Measurements from ENCODE around the gene VWA3A.
"Not testable (repeated sequence)": the region's sequence is repeated elsewhere in the genome, so short reads cannot be mapped to it uniquely, and the experiment has no call there.

The VWA3A gene

DNA sequence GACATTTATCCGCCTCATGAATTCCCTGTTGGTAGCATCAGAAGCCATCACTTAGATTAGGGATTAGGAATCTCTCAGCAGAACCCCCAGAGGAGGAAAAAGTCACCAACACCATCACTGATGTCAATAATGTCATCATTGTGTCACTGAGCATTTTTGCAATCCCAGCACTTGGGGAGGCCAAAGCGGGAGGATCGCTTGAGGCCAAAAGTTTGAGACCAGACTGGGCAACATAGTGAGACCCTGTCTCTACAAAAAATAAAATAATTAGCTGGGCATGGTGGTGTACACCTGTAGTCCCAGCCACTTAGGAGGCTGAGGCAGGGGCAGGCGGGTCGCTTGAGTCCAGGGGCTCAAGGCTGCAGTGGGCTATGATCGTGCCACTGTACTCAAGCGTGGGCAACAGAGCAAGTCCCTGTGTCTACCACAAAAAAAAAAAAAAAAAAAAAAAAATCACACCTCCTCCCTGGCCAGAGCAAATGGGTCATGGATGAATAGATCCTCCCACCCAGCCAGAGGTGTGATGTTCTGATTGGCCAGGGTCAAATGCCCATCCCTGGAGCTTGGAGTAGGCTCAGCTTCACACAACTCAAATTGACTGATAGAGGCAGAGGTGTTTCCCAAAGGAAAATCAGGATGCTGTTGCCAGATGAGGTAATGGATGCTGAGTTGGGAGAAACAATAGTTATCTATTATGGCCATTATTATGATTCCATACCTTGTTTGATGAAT, 31.6 kb downstream of the VWA3A start:
- TF ChIP-seq, protein P1, sequence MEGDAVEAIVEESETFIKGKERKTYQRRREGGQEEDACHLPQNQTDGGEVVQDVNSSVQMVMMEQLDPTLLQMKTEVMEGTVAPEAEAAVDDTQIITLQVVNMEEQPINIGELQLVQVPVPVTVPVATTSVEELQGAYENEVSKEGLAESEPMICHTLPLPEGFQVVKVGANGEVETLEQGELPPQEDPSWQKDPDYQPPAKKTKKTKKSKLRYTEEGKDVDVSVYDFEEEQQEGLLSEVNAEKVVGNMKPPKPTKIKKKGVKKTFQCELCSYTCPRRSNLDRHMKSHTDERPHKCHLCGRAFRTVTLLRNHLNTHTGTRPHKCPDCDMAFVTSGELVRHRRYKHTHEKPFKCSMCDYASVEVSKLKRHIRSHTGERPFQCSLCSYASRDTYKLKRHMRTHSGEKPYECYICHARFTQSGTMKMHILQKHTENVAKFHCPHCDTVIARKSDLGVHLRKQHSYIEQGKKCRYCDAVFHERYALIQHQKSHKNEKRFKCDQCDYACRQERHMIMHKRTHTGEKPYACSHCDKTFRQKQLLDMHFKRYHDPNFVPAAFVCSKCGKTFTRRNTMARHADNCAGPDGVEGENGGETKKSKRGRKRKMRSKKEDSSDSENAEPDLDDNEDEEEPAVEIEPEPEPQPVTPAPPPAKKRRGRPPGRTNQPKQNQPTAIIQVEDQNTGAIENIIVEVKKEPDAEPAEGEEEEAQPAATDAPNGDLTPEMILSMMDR (IDR thresholded peaks at IDR 0.05; ENCODE audit: low read depth, low read length), result no peak
- H3K4me3 ChIP-seq (ENCODE audit: low read depth, low read length), result no peak overlapping the region

DNA sequence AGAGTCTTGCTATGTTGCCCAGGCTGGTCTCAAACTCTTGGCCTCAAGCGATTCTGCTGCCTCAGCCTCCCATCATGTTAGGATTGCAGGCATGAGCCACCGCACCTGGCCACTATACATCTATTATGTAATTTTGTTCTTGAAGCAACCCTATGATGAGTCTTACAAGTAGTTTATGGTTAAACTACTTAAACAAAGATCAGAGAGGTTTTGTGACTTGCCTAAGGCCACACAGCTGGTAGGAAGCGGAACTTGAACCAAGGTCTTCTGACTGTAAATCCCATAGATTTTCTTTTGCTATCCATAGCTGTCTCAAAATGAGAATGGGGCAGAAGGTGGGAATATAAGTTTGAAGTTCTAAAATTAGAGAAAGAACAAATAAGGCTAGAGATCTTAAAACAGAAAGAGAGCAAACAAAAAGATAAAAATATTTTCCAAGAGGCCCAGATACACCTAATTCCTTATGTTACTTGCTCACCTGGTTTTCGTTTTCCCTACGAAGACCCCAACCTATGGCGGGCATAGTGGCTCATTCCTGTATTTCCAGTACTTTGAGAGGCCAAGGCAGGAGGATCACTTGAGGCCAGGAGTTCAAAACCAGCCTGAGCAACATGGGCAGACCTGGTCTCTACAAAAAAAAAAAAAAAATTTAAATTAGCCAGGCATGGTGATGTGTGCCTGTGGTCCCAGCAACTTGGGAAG, 32.4 kb downstream of the VWA3A start:
- H3K4me3 ChIP-seq (ENCODE audit: low read depth, low read length), result no peak overlapping the region
- TF ChIP-seq, protein P1 (IDR thresholded peaks at IDR 0.05; ENCODE audit: low read depth, low read length), result no peak

DNA sequence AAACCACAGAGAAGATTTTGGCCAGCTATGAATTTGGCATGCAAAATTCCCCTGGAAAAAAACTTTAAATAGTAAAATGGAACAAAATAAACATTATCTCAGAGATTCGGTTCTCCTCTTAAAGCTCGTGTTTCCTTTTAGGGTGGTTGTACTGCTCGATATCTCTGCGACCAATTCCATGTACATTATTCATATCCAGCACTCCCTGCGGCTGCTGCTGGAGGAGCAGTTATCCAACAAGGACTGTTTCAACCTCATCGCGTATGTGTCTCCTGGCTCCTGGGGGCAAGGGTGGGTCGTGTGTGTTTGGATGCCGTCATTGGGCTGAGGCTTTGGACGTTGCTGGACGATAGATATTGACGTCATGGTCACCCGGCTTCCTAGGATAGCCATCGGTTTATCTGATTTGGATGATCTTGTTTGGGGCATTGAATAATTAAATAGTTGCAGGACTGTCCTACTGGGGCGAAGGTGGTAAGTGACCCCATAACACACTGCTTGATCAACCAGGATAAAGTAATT, 33.8 kb downstream of the VWA3A start:
- TF ChIP-seq, protein P1 (IDR thresholded peaks at IDR 0.05; ENCODE audit: low read depth, low read length), result no peak
- no peak overlapping the region for H3K4me3 ChIP-seq (ENCODE audit: low read depth, low read length)

DNA sequence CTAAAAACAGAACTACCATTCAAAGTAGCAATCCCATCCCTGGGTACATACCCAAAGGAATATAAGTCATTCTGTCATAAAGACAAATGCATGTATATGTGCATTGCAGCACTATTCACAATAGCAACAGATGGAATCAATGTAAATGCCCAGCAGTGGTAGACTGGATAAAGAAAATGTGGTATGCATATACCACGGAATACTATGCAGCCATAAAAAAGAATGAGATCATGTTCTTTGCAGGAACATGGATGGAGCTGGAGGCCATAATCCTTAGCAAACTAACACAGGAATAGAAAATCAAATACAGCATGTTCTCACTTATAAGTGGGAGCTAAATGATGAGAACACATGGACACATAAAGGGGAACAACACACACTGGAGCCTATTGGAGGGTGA, 36.2 kb downstream of the VWA3A start:
- H3K4me3 ChIP-seq (ENCODE audit: low read depth, low read length), result not testable (repeated sequence)

DNA sequence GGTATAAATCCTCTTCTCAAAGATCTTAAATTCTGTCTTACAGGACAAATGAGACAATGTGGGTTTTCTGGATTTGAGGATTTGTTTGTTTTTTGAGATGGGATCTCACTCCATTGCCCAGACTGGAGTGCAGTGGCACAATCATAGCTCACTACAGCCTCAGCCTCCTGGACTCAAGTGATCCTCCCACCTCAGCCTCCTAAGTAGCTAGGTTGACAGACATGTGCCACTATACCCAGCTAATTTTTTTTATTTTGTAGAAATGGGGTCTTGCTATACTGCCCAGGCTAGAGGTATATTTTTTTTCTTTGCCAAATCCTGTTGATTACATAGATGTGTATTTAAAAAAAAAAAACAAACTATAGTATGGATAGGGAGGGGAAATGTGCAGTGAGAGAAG, 38.2 kb downstream of the VWA3A start:
- TF ChIP-seq, protein P1 (IDR thresholded peaks at IDR 0.05; ENCODE audit: low read depth, low read length), result no peak
- H3K4me3 ChIP-seq (ENCODE audit: low read depth, low read length), result no peak overlapping the region

DNA sequence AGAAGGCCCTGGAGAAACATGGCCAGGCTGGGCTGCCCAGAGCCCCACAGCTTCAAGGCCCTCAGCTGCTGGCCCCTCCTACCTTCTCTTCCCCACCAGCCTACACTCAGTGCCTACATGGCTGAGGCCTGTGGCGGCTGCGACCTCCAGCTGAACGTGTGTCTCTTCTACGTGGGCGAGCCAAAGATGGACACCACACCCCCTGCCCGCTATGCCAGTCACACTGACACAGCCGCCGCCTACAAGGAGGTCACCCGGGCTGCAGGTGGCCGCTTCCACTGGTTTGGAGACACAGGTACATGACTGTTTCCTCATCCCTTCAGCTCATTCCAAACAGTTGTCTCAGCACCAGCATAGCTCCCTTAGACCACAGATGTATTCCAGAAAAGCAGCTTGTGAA, 40.5 kb downstream of the VWA3A start:
- no peak overlapping the region for H3K4me3 ChIP-seq (ENCODE audit: low read depth, low read length)
- TF ChIP-seq, protein P1 (IDR thresholded peaks at IDR 0.05; ENCODE audit: low read depth, low read length), result no peak

DNA sequence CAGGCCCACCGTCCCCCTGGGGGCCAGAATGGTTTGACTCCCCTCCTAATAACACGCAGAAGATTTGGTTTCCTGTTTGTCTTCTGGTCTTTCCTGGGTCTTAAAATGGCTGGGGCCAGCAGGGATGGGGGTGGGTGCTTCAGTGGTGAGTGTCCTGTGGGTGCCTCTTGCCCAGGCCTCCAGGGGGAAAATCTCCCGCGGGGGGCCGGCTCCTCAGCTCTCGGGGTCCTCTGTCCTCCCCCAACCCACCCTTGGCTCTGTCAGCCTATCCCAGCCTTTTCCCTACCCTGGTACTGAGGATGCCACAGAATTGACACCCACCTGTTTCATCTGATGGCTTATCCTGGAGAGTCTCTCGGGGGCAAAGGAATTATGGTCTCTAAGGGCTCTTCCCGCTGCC, 46.1 kb downstream of the VWA3A start:
- TF ChIP-seq, protein P1 (IDR thresholded peaks at IDR 0.05; ENCODE audit: low read depth, low read length), result no peak
- H3K4me3 ChIP-seq (ENCODE audit: low read depth, low read length), result no peak overlapping the region
